Right lobe of liver (tissue), 6 donors: ENCODE measurements around the gene FAM111B. TPM values are rescaled to one million over a fixed set of nuclear protein-coding genes. Genes with fewer than 3 reads are reported as not detected.
A peak's percentile ranks its signal among the peaks of the same experiment; 100 is the strongest.
"Not testable (repeated sequence)": the region's sequence is repeated elsewhere in the genome, so short reads cannot be mapped to it uniquely, and the experiment has no call there.

Experiments used
- ATAC-seq, 4 donors: fragments of 200-7000 bp; cut with Tn5 transposase; one replicate each; pipeline ENCODE4 v1.9.1; 2020; ENCODE audit warnings: mild to moderate bottlenecking in 4 of 4, moderate library complexity in 4 of 4
- DNase-seq, 3 donors: peaks; one replicate each; pipeline ENCODE4 v3.0.0-alpha.2; 2020
- H3K27ac ChIP-seq, 3 donors: fragments of 200-600 bp; one replicate each; pipeline ENCODE4 v1.8.0; 2022
- H3K27me3 ChIP-seq, 2 donors: fragments of 200-600 bp; one replicate each; pipeline ENCODE4 v1.8.0; 2022
- H3K36me3 ChIP-seq, 4 donors: fragments of 200-600 bp; sonication (generic) in 1 of 4; one replicate each; pipeline versions ENCODE4 v1.5.1 to v1.8.0; 2017 to 2022; ENCODE audit warnings: control low read depth in 1 of 4
- H3K4me1 ChIP-seq, 4 donors: fragments of 200-600 bp; sonication (generic) in 1 of 4; one replicate each; pipeline versions ENCODE4 v1.5.1 to v1.8.0; 2017 to 2022; ENCODE audit warnings: control low read depth in 1 of 4
- H3K4me3 ChIP-seq, 3 donors: fragments of 200-600 bp; one replicate each; pipeline ENCODE4 v1.8.0; 2022
- H3K9me3 ChIP-seq, 4 donors: fragments of 200-600 bp; sonication (generic) in 1 of 4; one replicate each; pipeline versions ENCODE4 v1.5.1 to v1.8.0; 2017 to 2022; ENCODE audit warnings: control low read depth in 1 of 4
- POLR2A ChIP-seq: fragments of 450-650 bp; IDR thresholded peaks from one replicate; pipeline ENCODE4 v1.6.1; 2017; ENCODE audit warnings: antibody characterized with exemption, mild to moderate bottlenecking
- WGBS: methylation state at CpG from one replicate; pipeline ENCODE4 v1.1.6; 2018; ENCODE audit warnings: low coverage, low lambda C conversion rate; ENCODE audit not compliant: insufficient coverage; ENCODE audit errors: missing lambda C conversion rate; 5-methylcytosine and 5-hydroxymethylcytosine counted together
- intact Hi-C, 2 donors: fragments of 100-400 bp; cut with DNase I; formaldehyde crosslinking; loops; one replicate each; pipeline versions ENCODE4 v1.11.2 to v1.14.1; 2022
- total RNA-seq, 6 experiments: library from RNA; depleted of rRNA in 2 of 6; stranded (reverse); fragments of >200 nt in 2 of 6; fragmentation: NEBNext Ultra II Directional in 3 of 6; extraction: Animal tissue kit (Norgen Biotek cat#: 25700) in 3 of 6; gene quantifications; one replicate each; pipeline versions ENCODE4 v1.1.0 to v1.2.4, GENCODE V29; 2016 to 2023
- TF ChIP-seq, protein P1 (sequence below), 4 donors: fragments of 200-600 bp in 3 of 4; fragments of 450-650 bp in 1 of 4; IDR thresholded peaks; one replicate each; pipeline versions ENCODE4 v1.5.1 to v1.8.0; 2016 to 2022; ENCODE audit warnings: antibody characterized with exemption in 4 of 4, mild to moderate bottlenecking in 2 of 4
- donor health status: DM: no; HTN: yes; CAD: no.
- donor health status: DM: no; HTN: no; CAD: no.
- donor health status: DM: no; HTN: no; CAD: no.
- donor health status: DM: no; HTN: yes; CAD: no.
- donor health status: DM: no; HTN: yes; CAD: no.

The FAM111B gene
- total RNA-seq, 6 experiments from 2014 or later, result 0.15 to 9.6 (median 1.1) TPM

DNA sequence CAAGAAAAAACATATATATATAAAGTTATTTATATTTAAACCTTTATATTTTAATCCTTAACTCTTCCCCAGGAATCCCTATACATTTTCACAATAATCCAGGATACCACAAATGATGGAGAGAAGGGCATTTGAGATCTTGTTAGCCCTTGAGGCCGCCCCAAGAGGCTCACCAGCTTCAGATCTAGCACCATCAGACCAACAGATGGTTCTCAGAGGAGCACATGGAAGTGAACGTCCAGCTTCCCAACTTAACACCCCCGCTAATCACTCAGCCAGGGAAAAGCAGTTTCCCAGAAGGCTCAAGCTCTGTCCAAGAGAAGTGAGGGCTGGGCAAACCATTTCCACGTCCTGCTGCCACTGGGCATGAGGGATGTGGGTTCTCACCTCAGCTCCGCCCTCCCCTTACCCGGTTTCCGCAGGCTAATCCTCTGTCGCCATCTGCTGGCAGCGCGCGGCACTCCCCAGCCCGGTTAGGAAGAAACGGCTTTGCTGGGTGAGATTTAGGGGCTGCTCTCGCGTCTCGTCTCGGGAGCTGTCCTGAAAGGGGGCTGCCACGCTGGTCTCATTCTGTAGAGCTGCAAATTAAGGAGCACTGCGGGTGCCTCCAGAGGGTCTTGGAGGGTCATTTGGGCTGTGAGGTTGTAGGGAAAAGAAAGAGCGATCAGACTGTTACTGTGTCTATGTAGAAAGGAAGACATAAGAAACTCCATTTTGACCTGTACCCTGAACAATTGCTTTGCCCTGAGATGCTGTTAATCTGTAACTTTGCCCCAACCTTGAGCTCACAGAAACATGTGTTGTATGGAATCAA lies 28.8 kb downstream of the FAM111B start:
- intact Hi-C loops, result no loop called here
- 11% methylated on average over 19 of the region's 20 CpGs for WGBS
- peak; percentile 99 to 100 (median 100) for ATAC-seq

GRCh38 chr11:59136551-59136950 lies 29.5 kb downstream of the FAM111B start:
- H3K27me3 ChIP-seq, H3K4me3 ChIP-seq, intact Hi-C loops, H3K27ac ChIP-seq, ATAC-seq, H3K9me3 ChIP-seq, DNase-seq, H3K4me1 ChIP-seq: not testable (repeated sequence)
- 68% methylated on average over 6 of the region's 6 CpGs for WGBS
- H3K36me3 ChIP-seq, result peaks cover 0 to 14% (median 0%) of the 10 kb centered on the region in 4 donors

More for the DNA sequence above, 28.8 kb downstream of the FAM111B start:
- no peak overlapping the region for H3K27ac ChIP-seq
- TF ChIP-seq, protein P1, sequence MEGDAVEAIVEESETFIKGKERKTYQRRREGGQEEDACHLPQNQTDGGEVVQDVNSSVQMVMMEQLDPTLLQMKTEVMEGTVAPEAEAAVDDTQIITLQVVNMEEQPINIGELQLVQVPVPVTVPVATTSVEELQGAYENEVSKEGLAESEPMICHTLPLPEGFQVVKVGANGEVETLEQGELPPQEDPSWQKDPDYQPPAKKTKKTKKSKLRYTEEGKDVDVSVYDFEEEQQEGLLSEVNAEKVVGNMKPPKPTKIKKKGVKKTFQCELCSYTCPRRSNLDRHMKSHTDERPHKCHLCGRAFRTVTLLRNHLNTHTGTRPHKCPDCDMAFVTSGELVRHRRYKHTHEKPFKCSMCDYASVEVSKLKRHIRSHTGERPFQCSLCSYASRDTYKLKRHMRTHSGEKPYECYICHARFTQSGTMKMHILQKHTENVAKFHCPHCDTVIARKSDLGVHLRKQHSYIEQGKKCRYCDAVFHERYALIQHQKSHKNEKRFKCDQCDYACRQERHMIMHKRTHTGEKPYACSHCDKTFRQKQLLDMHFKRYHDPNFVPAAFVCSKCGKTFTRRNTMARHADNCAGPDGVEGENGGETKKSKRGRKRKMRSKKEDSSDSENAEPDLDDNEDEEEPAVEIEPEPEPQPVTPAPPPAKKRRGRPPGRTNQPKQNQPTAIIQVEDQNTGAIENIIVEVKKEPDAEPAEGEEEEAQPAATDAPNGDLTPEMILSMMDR (IDR thresholded peaks at IDR 0.05), result peak; percentile 87 to 98 (median 96)
- TF ChIP-seq POLR2A, result no peak
- H3K4me3 ChIP-seq, result no peak overlapping the region
- H3K9me3 ChIP-seq, result no peaks in the 10 kb centered on the region
- peak; percentile 77 to 86 (median 83) for DNase-seq
- H3K36me3 ChIP-seq, result peaks cover 0 to 14% (median 0%) of the 10 kb centered on the region in 4 donors
- H3K4me1 ChIP-seq, result peaks cover 0 to 4% (median 2%) of the 10 kb centered on the region in 4 donors
- no peaks in the 10 kb centered on the region for H3K27me3 ChIP-seq

DNA sequence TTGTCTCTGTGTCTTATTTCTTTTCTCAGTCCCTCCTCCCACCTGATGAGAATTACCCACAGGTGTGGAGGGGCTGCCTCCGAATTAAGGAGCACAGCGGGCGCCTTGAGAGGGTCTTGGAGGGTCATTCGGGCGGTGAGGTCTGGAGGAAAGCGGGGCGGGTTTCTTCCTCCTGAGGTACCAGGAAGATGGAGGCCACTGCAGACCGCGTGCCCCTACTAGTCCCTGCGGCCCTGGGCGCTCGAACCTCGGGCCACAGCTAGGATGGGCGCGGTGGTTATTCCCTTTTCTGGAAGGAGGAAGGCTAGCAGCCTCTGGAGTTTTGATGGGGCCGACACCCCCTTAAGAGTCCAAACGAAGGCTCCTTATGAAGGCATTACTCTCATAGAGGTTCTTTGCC lies 30.2 kb downstream of the FAM111B start:
- intact Hi-C loops, result no loop called here
- Histone ChIP-seq H3K27me3 (no peaks in the 10 kb centered on the region), H3K4me3 (no peak overlapping the region), H3K36me3 (peaks cover 0 to 12% (median 0%) of the 10 kb centered on the region in 4 donors), H3K9me3 (no peaks in the 10 kb centered on the region), H3K4me1 (peaks cover 0 to 10% (median 2%) of the 10 kb centered on the region in 4 donors), H3K27ac (no peak overlapping the region)
- WGBS, result 60% methylated on average over 1 of the region's 17 CpGs
- no peak for ATAC-seq
- DNase-seq, result no peak
- TF ChIP-seq POLR2A, result no peak
- TF ChIP-seq, protein P1 (IDR thresholded peaks at IDR 0.05), result no peak

- intact Hi-C loops, result no loop called here
Observed at GRCh38 chr11:59138643-59139042, 31.6 kb downstream of the FAM111B start.

DNA sequence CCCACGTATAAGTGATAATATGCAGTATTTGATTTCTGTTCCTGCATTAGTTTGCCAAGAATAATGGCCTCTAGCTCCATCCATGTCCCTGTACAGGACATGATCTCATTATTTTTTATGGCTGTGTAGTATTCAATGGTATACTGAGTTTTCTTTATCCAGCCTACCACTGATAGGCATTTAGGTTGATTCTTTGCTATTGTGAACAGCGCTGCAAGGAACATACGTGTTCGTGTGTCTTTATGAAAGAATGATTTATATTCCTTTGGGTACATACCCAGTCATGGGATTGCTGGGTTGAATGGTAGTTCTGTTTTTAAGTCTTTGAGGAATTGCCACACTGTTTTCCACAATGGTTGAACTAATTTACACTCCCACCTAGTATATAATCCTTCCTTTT lies 34.2 kb downstream of the FAM111B start:
- intact Hi-C loops, result no loop called here
- no peak for ATAC-seq
- Histone ChIP-seq H3K9me3 (no peaks in the 10 kb centered on the region), H3K27ac (no peak overlapping the region), H3K36me3 (no peaks in the 10 kb centered on the region), H3K4me1 (peaks cover 0 to 25% (median 10%) of the 10 kb centered on the region in 4 donors), H3K4me3 (no peak overlapping the region), H3K27me3 (no peaks in the 10 kb centered on the region)
- no peak for TF ChIP-seq POLR2A
- TF ChIP-seq, protein P1 (IDR thresholded peaks at IDR 0.05), result no peak
- 90% methylated on average over 4 of the region's 4 CpGs for WGBS
- DNase-seq, result no peak

More at GRCh38 chr11:59138643-59139042, 31.6 kb downstream of the FAM111B start:
- TF ChIP-seq, protein P1 (IDR thresholded peaks at IDR 0.05), result no peak
- ATAC-seq (no peak), DNase-seq (no peak)
- no peak overlapping the region for H3K4me3 ChIP-seq
- H3K27ac ChIP-seq, result no peak overlapping the region
- no peaks in the 10 kb centered on the region for H3K27me3 ChIP-seq
- peaks cover 0 to 11% (median 0%) of the 10 kb centered on the region in 4 donors for H3K36me3 ChIP-seq
- peaks cover 0 to 15% (median 4%) of the 10 kb centered on the region in 4 donors for H3K4me1 ChIP-seq
- no peaks in the 10 kb centered on the region for H3K9me3 ChIP-seq
- 44% methylated on average over 2 of the region's 2 CpGs for WGBS
